NK-92 treated with Interleukin-12 subunit alpha and Interleukin-12 subunit beta, amount 100 ng/mL, for 24 hours (cell line): ENCODE measurements around the gene CCDC38.
"Not testable (repeated sequence)": the region's sequence is repeated elsewhere in the genome, so short reads cannot be mapped to it uniquely, and the experiment has no call there.

Experiments
- DNase-seq: peaks from one replicate; lab custom pipeline; 2025; lab: John Stamatoyannopoulos, UW

CCDC38 gene

DNA sequence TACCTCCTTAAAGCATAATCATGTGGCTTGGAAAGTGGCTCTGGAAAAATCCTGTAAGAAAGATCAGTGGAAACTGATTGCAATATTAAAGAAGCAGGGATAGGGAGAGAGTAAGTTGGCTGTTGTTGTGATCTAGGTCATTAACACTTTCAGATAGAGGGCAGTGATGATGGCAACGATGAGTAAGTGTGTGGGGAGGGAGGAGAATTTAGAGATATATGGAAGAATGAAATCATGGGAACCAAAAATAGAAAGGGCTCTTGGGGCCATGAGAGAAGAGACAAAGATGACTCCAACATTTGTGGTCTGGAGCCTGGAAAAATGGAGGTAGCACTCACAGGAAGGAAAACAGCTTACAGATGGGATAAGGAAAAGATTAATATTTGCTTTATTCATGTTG is 60.3 kb downstream of the CCDC38 start:
- DNase-seq, result no peak

DNA sequence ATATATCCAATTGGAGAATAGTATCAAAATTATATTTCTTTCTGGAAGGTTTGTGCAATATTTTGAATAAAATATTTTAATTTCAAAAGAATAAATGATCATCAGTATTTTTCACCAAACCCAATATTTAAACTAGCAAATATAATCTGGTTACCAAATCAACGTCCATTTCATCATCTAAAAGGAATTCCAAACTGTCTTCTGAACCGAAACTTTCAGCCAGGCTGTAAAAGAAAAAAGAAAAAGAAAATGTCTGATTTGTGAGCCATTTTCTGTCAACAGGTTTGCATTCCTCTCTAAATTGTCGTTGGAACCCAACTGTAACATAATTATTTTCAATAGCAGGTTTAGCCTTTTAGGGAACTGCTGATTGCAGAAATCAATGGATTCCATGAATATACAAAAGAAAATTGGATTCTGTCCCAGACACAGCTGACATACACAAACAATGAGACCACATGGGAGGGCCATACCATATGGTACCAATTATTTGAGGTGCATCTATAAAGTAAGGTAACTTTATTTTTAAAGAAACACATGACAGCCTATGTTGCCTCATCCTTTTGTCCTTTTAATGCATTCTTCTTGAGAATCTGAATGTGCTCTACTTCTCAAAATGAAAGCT is 61.0 kb downstream of the CCDC38 start:
- DNase-seq, result no peak

DNA sequence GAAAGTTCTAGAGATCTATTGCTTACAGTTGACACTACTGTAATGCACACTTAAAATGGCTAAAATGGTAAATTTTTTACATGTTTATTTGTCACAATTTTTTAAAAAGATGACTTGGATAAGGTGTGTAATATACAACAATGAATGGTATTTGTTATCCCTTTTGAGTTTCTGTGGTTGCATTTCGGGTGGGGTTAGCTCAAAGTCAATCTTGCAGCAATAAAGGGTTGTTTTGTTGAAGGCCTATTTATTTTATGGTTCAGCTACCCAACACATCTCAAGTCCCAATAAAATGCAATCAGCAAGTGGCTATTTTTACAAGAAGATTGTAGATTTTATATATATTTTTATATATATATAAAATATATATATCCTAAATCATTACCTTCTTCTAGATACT is 61.5 kb downstream of the CCDC38 start:
- DNase-seq, result no peak

DNA sequence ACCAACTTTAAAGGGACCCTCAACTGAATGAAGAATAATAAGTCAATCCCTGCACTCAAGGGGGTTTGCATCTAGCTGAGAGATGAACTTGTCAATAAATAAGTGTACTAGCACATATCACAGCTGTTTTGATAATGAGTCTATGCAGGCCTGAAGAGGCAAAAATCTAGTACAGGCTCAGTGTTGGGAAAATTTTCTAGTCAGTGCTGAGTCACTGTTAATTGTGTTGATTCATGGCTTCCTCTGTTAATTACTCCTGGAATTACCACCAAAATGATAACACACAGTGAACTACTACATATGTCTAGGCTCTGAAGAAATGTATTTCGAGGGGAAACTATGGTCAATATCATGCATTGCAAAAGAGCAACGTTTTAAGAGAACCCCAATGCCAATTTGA is 64.8 kb downstream of the CCDC38 start:
- DNase-seq, result no peak

DNA sequence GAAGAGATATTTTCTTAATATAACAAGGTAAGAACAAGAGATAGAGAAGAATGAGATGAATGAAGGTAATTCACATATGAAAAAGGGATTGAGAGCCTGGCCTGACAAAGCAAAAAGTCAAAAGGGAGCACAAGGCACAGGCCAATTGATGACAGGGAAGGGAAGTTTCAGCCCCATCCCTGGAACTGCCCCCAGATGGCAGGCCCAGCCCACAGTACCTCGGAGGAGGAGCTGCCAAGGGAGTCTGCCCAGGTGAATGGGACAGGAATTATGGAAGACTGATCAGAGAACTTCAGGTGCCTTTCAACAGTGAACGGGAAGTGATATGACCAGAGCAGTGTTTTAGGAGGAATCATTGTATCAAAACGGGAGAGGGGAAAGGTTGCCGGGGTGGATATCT is 68.0 kb downstream of the CCDC38 start:
- DNase-seq, result no peak

DNA sequence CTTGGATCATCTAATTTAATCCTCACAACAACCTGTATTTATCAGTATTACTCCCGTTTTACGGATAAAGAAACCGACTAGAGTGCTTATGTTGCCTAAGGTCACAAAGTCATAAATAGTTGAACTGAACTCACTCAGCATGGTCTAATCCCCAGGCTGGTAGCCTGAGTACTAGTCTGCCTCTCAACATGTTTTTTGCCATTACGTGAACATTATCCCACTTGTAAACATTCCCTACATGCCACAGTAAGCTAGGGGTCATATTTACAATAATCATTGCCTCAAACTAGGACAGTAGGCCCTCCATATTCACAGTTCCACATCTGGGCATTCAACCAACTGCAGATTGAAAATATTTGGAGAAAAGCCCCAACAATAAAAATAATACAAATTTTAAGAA is 71.5 kb downstream of the CCDC38 start:
- DNase-seq, result no peak

DNA sequence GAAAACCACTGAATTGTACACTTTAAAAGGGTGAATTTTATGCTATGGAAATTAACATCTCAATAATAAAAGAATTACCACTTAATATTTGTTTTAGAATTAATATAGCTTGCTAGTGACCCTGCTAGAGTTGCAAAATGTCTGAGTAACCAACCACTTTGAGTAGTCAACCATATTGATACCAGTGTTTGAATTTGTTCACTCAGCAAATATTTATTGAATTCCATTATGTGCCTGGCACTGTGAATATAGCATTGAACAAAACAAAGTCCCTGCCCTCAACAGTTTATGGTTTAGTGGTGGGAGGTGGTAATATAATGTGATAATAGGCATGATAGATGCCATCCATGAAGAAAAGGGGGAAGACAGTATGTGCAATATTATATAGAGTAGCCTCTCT is 79.1 kb downstream of the CCDC38 start:
- no peak for DNase-seq

DNA sequence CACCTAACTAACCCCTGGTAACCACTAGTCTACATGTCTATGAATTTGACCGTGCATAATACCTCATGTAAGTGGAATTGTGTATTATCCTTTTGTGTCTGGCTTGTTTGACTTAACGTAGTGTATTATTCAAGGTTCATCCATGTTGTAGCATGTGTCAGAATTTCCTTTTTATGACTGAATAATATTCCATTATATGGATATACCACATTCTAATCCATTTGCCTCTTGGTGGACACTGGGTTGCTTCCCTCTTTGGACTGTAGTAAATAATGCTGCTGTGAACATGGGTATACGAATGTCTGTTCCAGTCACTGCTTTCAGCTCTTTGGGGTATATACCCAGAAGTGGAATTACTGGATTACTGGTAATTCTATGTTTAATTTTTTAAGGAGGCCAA is 80.4 kb downstream of the CCDC38 start:
- DNase-seq, result no peak

DNA sequence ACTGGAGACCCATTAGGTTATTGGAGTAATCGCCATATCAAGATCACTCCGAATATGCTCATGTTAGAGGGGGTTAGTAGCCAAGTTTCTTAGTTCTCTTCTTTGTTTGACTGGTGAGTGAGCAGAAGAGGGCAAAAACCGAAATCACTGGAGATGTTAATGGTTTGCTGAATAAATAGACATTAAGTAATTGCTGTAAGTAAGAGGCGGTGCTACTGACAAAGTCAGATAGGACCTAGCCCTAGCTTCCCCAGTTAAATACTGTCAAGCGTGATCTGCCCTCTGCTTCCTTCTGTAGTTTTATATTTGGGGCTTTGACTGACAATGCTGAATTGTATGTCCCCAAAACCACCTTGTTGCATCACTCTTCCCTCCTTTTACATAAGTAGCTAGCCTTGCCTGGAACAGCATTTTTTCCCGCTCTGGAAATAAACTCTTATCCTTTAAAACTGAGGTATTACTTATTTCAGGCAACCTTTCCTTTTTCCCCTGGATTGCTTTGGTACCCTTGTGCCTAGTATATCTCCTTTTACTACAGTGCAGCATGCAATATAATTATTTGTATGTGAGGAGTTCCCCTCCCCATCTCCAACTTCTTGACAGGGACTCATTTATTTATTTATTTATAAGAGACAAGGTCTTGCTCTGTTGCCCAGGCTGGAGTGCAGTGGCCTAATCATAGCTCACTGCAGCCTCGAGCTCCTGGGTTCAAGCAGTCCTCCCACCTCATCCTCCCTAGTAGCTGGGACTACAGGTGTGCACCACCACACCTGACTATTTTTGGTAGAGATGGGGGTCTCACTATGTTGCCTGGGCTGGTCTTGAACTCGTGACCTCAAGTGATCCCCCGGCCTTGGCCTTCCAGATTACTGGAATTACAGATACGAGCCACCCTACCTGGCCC is 82.2 kb downstream of the CCDC38 start:
- DNase-seq, result no peak

DNA sequence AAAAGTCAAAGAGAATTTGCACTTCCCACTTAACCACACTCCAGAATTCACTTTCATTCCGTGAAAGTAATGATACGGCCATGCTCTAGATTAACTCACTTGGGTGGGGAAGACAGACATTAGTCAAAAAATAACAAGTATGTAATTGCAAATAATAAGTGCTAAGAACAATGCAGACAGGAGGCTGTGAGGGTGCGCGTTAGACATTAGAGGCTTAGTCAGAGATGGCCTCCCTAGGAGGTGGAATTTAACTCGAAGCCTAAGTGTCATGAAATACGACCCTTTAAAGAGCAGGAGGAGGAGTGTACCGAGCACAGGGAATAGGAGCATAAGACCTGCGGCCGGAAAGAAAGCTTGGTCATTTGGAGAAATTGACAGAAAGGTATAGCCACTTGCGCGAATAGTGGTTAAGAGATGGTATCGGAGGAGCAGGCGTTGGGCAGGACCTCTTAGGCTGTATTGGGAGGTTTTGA is 83.0 kb downstream of the CCDC38 start:
- DNase-seq, result no peak

DNA sequence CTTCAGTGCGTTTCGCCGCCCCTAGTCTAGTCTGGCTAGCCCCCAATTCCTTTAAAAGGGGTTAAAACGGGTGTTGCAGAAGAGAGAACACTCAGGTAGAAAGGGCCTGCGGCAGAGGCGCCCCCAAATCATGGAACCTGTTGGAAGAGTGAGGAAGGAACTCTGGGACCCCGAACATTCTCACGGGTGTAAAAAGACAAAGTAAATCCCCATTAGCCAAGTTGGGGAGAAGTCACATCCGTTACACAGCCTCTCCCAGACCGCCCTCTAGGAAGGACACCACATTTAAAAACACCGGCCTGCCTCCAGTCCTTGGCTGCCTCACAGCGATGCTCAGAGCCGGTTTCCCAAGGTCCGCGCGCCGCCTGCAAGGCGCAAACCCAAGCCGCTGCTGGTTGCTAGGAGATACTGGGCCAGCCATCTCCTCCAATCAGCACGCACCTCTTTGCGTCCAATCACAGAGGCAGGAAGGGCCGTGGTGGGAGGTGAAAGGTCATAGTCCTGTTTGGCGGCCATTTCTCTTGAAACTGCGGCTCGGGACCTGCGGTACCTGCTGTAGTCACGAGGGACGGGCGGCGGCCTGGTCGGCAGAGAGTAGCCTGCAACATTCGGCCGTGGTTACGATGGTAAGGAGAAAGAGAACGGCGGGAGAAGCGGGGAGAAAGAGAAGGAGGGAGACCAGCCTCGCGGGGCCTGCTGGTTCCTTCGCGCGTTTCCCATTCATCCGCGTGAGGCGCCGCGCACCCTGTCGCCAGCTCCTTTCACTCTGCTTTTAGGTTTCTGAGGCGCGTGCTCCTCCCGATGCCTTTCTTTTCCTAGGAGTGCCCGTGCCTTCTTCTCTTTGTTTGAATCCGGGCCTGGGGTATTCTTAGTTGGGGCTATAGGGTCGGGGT is 83.7 kb downstream of the CCDC38 start, which contains the start of gene SNRPF:
Gene SNRPF (plus strand): TSS at position 502 of the 893 bp plus-strand sequence. CDS start 122 bp downstream, at position 624.
- DNase-seq, result peak; percentile 80

DNA sequence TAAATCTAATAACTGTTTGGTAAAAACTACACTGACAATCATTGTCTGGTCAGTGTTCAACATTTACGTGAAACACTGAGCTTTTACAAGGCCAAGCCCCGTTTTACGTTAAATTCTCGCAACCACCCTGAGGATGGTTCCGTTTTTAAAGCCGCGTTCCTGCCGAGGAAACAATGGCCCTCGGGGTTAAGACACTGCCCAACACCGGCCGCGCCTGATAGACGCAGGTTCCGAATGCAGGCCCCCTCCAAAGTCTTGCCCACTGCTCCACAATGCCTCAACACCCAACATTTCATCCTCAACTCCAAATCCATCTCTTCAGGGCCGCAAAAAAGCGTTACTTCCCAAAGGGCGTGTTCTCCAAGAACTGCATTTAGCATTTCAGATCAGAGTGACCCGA is 84.6 kb downstream of the CCDC38 start:
- no peak for DNase-seq

DNA sequence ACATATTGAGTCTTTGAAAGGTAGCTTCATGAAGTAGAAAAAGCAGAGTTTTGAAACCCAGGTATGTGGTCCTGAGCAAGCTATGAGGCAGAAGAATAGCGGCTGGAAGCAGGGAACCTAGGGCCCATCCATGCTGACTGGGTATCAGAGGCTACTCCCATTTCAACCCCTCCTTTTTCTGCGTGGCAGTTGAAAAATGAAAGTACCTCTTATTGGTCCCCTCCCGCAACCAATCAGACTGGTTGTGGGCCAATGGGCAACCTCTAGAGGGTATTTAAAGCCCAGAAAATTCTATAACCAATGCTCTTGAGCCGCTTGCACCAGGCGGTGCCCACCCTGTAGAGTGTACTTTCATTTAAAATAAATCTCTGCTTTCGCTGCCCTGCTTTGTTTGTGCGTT is 85.3 kb downstream of the CCDC38 start:
- DNase-seq, result no peak

DNA sequence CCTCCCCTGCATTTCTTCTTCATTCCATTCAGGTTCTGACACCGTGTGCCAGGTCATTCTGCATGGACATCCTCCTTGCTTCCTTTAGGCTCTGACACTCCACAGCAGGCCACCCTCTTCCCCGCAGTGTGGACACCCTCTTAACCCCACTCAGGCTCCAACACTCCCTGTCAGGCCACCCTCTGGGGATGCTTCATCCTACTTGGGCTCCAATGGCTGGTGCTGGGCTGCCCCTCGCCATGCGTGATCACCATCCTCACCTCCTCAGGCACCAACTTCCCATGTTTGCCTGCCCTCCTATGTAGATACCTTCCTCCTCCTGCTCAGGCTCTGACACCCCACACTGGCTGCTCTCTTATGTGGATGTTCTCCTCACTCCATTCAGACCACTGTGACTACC is 90.3 kb downstream of the CCDC38 start:
- DNase-seq, result no peak

DNA sequence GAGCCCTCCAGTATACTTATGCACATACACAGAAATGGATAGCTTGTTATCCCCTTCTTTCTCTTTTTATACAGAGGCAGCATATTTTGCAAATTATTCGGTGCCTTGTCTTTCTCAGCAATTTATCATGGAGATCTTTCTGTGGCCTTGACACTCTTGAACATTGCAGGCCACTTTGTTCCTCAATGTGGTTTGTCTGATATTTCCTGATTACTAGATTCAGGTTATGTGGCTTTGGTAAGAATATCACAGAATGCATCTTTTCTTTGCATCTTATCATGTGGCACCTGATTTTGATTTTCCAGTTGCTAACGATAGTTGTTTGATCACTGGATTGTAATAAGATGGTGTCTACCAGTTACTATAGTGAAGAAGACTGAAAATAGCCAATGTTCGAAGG is 90.8 kb downstream of the CCDC38 start:
- DNase-seq, result no peak

DNA sequence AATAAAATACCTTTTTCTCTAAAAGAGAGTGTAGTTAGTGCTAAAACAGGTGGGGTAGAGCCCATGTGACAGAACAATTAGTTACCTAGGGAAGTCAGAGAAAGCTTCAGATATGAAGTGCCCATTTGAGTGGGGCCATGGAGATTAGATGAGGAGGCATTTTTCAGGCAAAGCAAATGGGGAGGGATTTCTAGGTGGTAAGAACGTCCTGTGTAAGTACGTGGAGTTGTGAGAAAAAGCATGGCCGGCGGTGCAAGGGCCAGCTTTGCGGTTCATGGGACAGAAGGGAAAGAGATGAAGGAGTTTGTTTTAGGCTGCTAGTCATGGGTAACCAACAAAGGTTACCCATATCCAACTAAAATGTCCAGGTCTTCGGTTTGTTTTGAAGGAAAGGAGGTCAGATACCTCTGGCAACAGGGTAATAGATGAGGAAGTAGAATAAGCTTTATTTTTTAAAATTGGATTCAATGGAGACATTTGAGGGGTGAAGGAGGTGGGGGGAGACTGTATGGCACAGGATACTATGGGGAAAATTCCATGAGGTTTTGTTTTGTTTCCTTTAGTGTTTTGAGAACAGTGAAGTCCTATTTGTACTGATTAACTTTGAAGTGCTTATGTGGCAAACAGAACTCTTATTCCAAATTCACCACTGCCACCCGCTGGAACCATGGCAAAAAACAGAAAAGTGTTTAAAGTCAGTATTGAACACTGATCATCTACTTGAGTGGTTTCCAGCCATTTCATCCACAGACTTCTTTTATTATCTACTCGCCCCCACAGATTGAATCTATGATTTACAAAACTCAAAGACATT is 93.6 kb downstream of the CCDC38 start:
- DNase-seq, result no peak

DNA sequence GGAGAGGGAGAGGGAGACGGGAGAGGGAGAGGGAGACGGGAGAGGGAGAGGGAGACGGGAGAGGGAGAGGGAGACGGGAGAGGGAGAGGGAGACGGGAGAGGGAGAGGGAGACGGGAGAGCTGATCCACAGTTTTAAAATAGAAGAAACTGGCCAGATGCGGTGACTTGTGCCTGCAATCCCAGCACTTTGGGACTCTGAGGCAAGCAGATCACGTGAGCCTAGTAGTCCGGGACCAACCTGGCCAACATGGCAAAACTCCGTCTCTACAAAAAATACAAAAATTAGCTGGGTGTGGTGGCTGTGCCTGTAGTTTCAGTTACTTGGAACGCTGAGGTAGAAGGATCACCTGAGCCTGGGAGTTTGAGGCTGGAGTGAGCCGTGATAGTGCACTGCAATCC is 100.0 kb downstream of the CCDC38 start:
- DNase-seq, result not testable (repeated sequence)

DNA sequence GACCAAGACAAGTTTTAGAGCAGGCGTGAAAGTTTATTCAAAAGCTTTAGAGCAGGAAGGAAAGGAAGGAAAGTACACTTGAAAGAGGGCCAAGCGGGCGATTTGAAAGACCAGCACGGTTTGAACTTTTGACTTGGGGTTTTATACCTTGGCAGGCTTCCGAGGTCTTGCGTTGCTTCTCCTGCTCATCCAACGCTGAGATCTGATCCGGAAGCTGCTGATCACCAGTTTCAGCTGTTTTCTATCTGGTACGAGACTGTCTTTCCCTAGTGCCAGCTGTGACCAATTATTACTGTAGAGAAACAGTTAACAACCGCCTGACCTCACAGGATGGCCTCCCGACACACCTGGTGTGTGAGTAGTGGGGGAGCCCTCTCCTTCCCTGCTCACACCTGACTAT is 104.3 kb downstream of the CCDC38 start:
- no peak for DNase-seq

DNA sequence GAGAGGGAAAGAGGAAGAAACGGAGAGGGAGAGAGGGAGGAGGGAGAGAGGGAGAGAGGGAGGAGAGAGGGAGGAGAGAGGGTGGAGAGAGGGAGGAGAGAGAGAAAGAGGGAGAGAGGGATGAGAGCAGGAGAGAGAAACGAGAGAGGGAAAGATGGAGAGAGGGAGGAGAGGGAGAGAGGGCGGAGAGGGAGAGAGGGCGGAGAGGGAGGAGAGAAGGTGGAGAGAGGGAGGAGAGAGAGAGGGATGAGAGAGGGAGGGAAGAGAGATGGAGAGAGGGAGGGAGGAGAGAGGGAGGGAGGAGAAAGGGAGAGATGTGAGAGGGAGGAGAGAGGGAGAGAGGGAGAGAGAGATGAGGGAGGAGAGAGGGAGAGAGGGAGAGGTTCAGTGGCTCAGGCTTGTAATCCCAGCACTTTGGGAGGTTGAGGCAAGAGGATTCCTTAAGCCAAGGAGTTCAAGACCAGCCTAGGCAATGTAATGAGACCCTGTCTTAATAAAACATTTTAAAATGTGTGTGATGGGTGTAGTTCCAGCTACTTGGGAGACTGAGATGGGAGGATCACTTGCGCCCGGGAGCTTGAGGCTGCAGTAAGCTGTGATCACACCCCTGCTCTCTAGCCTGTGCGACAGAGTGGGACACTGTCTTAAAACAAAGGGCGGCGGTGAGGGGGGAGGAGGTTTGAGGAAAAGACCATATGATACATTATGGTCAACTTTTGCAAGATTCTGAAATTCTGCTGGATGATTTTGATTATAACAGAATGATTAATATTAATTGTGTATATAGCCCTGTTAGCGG is 105.0 kb downstream of the CCDC38 start:
- DNase-seq, result no peak

DNA sequence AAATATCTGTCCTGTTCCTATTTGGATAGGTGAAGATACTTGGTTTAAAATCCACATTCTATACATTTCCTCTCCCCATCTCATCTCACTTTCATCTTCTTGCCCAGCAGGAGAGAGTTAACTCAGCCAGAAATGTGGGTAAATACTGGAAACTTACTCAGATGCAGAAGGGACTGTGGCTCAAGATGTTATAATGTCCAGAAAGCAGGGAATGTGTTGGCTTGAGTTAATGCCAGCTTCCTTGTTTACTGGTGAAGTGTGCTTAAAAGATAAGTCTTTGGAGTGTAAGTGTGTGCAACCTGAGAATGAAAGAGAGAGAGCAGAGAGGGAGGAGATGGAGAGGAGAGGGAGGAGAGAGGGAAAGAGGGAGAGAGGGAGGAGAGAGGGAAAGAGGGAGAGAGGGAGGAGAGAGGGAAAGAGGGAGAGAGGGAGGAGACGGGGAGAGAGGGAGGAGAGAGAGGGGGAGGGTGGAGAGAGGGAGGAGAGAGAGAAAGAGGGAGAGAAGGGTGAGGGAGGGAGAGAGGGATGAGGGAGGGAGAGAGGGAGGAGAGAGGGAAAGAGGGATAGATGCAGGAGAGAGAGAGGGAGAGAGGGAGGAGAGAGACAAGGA is 105.7 kb downstream of the CCDC38 start:
- DNase-seq, result no peak
